COR-L47 (cell line): ENCODE measurements around the gene CTPS1.

Experiments used
- DNase-seq: peaks from one replicate; lab custom pipeline; 2025; lab: John Stamatoyannopoulos, UW

CTPS1 gene, protein sequence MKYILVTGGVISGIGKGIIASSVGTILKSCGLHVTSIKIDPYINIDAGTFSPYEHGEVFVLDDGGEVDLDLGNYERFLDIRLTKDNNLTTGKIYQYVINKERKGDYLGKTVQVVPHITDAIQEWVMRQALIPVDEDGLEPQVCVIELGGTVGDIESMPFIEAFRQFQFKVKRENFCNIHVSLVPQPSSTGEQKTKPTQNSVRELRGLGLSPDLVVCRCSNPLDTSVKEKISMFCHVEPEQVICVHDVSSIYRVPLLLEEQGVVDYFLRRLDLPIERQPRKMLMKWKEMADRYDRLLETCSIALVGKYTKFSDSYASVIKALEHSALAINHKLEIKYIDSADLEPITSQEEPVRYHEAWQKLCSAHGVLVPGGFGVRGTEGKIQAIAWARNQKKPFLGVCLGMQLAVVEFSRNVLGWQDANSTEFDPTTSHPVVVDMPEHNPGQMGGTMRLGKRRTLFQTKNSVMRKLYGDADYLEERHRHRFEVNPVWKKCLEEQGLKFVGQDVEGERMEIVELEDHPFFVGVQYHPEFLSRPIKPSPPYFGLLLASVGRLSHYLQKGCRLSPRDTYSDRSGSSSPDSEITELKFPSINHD

DNA sequence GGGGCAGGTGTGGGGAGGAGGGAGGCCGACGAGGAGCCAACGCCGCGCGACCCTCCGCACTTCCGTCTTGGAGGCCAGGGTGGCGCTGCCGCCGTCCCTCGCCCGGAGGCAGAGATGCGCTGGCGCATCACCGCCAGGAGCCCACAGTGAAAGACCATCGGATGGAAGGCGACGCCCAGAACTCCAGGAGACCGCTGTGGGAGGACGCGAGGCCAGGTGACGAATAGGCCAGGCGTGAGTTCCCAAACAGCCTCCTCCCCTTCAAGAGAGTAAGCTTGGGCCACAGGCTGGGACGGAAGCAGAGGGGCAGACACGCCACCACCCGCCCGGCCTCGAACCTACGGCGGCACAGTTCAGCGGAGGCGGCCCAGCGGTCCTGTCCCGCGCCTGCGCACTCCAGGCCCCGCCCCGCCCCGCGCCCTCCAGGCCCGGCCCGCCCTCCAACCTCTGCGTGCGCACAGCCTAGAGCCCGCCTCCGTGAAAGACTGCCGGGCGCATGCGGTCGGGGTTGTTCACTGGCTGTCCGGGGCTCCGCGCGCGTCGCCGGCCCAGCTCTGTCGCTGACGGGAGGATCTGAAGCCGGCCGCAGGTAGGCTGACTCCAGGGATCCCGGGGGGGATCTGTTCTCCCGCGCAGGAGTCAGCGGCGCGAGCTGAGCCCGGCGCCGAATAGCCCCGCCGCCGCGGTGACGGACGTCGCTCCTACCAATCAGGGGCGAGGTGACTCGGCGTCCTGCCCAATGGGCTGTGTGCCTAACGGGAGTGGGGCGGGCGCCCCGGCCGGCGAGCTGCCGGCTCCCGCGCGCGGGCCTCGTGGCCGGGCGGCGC, at the start of gene CTPS1:
CTPS1 (plus strand) TSS at position 456 of the 827 bp plus-strand sequence. CDS start 3,595 bp downstream, outside the sequence.
- DNase-seq = peak; percentile 96

DNA sequence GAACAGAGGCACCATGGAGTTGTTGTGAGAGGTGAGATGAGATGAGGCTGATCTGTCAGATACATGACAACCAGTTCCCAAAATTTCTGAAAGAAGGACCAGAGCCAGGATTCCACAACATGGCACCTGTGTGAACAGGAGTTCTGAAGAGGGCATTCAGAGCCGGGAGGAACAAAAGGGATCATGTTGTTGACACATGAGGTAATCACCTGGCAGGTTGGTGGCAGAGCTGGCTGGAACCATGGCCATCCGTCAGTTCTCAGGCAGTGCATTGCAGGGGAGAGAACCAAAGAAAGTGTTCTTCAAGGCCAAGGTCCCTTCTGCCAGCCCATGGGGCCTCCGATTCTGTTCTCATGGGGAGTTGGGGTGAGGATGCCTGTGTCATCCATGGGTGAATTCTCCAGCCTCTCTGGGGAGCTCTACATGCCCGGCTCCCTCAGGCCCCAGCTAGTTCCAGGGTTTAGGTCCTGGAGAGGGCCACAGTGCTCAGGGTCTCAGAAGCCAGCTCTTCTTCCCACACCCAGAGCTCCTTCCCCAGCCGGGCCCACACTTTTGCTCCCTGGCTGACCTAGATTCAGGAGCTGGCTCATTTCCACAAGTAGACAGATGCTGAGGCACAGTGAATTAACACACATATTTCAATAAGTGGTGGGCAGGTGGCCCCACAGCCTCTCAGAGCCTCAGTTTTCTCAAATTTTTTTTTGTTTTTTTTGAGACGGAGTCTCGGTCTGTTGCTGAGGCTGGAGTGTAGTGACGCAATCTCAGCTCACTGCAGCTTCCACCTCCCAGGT, 49.1 kb upstream of the CTPS1 start:
- DNase-seq = peak; percentile 16

DNA sequence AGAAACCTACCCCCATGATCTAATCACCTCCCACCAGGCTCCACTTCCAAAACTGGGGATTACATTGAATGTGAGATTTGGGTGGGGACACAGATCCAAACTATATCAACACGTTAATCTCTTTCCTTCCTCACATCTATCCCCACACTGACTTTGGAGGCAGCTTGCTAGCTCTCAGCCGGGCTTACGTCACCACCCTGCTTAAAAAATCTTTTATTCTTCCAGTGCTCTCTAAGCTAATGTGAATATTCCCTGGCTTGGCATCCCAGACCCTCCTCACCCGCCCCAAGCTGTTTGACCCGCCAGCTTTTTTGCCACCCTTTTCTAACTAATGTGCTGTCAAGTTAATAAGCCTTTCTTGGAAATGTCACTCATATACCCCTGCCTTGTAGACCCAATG, 47.9 kb upstream of the CTPS1 start:
- DNase-seq = no peak

DNA sequence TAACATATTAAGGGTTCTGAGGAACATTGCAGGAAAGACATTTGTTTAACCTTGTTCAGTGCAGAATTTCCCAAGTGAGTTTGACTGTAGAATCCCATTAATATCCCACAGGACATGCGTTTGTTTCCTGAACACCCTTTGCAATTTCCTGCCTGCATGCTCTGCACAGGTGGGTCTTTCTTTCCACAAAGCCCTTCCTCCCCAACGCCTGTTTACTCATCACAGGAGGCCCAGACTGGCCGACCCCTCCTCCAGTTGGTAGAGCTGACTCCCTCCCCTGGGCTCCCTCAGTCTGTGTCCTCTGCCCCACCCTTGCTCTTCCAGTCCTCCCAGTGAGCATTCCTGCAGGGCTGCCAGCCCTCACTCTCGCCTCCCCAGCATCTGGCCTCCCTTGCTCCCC, 47.5 kb upstream of the CTPS1 start:
- peak; percentile 51 for DNase-seq

DNA sequence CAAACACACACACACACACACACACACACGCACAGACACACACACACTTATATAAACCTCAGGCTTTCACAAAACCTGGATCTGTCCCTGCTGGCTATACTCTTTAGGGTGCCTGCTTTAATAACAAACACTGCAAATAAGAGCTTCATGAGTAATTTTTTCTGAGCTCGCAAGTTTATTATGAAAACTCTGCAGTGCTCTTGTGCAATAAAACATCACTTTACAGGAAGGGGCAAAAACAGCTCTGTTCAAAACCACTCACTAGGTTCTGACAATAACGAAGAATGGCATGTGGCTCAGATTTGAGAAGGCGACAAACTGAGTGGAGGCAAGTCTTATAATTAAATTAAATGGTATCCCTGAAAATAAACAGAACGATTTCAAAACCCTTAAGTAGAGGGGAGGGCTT, 42.6 kb upstream of the CTPS1 start:
- no peak for DNase-seq

DNA sequence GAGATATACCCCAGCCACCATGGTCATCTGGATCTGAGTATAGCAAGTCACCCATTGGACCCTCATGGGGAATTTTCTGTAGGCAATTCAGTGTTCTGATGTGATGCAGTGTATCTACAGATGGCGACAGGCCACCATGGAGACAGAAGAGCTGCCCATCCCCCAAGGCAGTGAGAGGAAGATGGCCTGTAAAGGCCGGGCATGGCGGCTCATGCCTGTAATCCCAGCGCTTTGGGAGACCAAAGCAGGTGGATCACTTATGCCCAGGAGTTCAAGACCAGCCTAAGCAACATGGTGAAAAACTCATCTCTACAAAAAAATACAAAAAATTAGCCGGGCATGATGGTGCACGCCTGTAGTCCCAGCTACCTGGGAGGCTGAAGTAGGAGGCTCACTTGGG, 41.1 kb upstream of the CTPS1 start:
- DNase-seq = no peak

DNA sequence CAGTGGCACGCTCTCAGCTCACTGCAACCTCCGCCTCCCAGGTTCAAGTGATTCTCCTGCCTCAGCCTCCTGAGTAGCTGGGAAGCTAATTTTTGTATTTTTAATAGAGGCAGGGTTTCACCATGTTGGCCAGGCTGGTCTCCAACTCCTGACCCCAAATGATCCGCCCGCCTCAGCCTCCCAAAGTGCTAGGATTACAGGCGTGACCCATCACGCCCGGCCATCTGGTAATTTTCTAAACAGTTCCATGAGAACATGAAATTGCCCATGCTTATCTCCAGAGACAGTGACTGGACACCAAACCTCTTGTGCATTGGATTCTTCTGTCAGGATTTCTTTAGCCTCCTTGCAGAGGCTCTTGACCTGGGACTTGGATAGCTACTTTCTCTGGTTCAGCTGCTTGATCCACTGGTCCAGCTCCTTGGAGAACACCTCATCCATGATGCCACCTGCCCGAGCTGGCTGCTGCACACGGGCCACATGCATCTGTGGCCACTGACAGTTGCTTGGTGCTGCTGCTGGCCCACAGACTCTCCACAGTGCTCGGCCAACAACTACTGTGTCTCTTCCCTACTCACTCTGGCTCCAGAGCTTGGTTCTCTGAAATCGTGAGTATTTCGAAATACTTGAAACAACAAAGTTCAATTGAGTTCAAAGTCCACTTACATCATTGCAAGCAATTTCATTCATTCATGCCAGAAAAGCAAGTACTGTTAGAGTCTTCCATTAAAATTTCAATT, 40.0 kb upstream of the CTPS1 start:
- DNase-seq = no peak

DNA sequence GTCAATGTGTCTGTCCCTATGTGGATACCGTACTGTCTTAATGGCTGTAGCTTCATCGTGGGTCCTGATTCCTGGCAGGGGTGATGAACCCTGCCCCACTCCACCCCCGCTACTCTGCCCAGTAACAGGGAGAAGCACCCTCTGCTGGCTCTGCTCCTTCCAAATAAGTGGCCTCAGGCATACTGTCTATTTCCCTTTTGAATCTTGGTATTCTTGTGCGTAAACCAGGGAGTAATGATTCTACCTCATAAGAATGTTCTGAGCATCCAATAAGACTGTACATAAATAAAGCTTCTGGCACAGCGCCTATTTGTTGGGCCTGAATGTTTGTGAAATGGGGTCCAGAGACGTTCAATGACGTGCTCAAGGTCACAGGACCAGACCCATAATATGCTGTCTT, 35.2 kb upstream of the CTPS1 start:
- no peak for DNase-seq

DNA sequence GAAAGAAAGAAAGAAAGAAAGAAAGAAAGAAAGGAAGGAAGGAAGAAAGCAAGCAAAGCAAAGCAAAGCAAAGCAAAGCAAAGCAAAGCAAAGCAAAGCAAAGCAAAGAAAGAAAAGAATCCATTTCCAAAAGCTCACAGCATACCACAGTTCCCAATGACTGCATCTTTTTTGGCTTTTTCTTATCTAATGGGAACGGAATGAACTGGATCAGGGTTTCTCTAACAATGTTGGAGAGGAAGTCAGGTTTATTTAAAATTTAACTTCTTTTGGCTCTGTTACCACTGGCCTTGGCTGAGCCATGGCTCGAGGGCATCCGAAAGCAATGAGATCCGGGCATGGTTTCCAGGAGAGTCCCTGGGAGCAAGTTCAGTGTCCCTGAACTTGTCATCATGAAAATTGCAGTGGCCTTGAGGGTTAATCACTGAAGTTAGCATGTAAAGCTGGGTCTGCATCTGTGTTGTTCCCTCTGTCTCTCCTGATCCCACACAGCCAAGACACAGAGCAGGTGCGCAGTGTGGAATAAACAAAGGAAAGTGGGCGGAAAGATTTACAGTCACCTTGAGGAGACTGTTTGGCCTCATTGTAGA, 34.6 kb upstream of the CTPS1 start:
- DNase-seq = no peak

DNA sequence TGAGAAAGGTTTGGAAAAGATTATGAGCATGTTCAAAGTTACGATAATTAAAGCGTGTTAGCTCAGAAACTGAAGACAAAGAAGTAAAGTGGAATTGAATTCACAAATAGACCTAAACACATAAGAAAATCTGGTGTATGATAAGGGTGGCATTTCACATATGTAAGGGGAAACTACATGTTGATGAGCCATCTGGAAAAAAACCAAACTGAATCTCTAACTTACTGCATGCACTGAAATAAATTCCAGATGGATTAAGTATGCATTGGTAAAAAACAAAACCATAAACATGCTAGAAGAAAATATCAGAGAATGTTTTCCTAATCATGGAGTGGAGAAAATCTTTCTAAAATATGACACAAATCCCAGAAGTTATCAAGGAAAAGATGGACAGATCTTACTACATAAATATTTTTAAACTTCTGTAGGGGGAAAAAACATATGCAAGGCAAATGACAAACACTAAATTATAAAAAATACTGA, 34.0 kb upstream of the CTPS1 start:
- no peak for DNase-seq

DNA sequence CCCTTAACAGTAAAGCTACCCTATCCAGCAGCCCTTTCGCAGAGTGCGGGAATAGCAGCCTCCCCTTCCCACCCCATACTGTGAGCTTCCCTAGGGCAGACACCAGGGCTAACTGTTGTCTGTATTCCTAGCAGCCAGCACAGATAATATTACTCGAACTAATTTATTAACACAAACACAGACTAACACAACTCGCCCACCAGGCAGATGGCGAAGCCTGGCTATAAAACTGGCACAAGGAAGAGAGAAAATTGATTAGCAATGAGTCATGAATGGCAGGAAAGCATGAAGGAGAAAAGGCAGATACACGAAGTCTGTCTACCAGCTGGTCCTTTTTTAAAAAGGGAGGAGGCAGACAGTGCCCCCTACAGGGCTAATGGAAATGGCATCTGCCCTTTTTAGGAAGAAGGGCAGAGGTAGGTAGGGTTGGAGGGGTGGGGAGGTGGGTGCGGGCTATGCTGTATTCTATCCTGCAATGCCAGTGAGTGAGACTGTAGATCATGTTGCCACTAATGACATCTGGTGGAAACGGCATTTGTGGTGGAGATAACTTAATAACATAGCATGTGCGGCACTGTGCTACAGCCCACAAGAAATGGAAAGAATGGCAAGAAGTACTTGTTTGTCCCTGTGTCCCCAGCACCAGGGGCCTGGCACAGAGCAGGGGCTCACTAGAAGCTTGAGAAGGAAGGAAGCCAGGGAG, 30.6 kb upstream of the CTPS1 start:
- no peak for DNase-seq

DNA sequence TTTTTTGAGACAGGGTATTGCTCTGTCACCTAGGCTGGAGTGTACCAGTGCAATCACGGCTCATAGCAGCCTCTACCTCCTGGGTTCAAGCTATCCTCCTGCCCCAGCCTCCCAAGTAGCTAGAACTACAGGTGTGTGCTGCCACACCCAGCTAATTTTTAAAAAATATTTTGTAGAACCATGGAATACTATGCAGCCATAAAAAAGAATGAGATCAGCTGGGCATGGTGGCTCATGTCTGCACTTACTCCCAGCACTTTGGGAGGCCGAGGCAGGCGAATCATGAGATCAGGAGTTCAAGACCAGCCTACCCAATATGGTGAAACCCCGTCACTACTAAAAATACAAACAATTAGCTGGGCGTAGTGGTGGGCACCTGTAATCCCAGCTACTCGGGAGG, 29.9 kb upstream of the CTPS1 start:
- DNase-seq = no peak

DNA sequence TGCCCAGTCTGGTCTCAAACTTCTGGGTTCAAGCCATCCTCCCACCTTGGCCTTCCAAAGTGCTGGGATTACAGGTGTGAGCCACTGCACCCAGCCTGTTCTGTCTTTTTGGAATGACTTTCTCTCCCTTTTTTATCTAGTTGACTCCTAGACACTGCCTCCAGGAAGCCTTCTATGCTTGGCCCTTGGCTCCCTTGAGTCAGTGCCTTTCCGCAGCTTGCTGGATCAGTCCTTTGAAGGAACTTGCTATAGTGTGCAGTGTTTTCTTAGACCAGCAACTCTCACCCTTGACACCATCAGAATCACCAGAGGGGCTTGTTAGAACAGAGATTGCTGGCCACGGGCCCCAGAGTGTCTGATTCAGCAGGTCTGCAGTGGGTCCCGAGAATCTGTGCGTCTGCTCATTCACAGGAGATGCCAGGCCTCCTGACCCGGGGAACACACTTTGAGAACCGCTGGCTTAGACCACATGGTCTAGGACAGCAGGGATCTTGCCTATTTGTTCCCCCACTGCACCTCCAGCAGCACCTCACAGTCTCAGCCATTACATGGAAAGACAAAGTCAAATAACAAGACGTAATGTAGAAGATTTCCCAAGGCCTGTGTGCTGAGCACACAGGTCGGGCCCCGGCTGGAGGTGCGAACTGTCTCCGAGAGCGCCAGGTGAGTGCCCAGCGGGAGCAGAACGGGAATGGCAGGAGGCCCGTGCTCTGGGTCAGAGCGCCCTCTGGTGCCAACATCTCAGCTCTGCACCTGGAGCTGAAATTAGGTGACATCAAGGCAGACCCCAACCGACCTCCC, 27.4 kb upstream of the CTPS1 start:
- DNase-seq = peak; percentile 69

DNA sequence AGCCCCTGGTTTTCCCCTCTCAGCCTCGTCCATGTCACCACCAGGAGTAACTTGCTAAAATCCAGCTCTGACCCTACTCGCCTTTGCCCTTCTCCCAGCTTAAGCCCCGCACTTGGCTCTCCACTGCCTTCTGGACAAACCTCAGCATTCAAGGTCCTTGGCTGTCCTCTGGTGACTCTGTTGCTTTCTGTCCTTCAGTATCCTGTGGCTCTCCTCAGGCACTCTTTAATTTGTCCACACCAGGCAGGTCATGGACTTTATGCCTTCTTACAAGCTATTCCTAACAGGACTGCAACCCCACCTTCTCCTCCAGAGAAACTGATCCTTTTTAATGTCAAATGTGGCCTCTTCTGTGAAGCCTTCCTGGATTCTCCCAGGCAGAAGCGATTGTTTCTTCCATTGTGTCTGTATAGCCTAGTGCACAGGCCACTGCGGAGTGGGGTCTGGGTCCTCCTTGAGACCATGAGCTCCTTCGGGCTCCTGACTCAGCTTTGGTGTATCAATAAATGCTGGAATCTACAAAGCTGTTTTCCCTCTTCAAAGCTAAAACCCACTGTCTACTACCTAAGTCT, 26.7 kb upstream of the CTPS1 start:
- DNase-seq = no peak

DNA sequence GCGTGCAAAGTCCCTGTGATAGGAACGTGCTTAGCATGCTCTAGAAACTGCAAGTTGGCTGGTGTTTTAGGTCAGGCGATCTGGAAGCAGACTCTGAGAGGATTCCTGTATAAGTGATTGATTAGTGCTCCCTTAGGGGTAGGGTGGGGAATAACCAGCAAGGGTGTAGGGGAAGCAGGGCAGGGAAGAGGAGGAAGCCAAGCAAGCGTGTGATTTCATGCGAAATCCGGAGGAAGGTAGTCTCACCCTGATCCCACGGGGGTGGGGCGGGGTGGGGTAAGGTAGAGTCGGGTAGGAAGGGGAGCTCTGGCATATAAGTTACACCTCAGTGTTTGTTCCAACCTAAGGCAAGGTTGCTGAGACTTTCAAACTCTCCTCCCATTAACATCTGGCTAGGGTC, 24.9 kb upstream of the CTPS1 start:
- DNase-seq = no peak

DNA sequence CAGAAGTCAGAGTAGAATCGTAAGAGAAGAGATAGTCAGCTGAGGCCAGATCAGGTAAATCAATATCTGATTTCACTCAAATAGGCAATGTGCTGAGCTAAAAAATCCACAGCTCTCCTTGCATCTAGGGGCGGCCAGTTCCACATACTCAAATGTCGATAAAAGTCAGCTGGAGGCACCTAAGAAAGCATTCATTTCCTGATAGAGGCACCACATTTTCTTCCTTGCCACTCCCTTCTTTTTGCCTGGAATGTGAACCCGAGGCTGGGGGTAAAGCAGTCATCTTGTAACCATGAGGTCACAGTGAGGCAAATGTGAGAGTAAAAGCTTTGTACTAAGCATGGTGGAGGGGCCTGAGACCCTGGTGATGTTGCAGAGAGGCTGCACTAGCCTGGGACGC, 24.2 kb upstream of the CTPS1 start:
- no peak for DNase-seq

DNA sequence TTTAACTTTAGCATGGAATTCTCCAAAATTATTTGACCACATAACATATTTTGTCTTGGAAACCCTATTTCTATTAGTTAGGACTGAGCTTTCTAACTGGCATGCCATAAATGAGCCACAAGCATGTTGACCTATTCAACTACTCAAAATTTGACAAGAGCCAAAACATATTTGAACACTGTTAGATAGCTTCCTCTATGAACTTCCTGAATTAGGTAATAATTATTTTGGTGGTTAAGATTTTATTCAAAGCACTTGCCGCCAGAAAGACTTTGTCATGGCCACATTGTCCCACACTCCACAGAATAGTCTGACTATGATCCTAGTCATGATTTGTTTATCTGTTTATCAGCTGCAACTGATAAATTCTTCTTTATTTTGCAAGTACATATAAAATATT, 23.1 kb upstream of the CTPS1 start:
- DNase-seq = no peak

DNA sequence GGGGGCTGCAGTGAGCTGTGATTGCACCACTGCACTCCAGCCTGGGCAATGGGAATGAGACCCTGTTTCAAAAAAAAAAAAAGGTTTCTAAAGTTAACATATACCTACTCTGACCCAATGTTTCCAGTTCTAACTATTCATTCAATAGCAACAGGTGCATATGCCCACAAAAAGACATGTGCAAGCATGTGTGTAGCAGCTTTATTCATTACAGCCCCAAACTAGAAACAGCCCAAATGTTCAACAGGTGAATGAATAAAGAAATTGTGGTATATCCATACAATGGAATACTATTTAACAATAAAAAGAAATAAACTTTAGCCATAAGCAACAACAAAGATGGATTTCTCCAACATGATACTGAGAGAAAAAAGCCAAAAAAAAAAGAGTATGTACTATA, 21.3 kb upstream of the CTPS1 start:
- DNase-seq = no peak

DNA sequence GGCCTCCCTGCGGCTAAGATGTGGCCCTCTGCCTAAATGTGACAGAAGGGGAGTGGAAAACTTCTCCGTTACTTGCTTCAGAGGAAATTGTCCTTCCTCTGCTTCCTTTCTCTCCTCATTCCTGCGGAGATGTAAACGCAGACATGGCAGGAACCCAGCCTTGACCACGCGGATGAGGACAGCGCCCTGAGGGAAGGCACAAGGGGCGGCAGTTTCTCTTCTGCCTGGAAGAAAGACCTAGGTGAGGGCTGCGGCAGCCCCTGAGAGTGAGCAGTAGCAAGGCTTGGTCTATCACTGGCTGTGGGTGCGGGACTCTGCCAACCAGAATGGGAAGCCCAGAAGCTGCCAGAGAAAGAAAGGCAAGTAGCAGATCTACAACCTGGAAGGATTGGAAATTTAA, 14.0 kb upstream of the CTPS1 start:
- no peak for DNase-seq
